COLO829 (cell line): ENCODE data around the gene TRPM3.
"Not testable (repeated sequence)": the region's sequence is repeated elsewhere in the genome, so short reads cannot be mapped to it uniquely, and the experiment has no call there.

Experiments
- DNase-seq: peaks from one replicate; pipeline ENCODE4 v3.0.0; 2012; ENCODE audit warnings: low spot score

The TRPM3 gene

GRCh38 chr9:70749066-70749465 lies 372.4 kb downstream of the TRPM3 start:
- DNase-seq, result no peak

- peak; percentile 35 for DNase-seq
Observed at GRCh38 chr9:70747261-70747718, 374.1 kb downstream of the TRPM3 start.

DNA sequence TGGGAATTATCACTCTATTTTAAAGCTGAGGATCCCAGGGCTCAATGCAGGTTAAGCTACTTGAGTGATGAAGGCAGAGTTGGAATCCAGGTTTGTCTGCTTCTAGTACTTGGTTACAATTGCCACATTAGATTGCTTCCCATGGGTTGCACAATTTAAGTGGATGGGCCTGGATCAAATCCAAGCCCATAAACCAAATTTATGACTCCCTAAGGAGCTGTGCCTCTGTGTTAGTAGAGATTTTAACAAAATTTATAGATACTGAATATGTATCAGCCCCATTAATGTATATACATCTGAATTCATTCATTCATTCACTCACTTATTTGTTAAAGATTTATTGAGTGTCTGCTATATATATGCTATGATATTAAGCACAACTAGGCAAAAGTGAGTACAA lies 374.7 kb downstream of the TRPM3 start:
- no peak for DNase-seq

GRCh38 chr9:70746316-70746715 lies 375.1 kb downstream of the TRPM3 start:
- peak; percentile 84 for DNase-seq

DNA sequence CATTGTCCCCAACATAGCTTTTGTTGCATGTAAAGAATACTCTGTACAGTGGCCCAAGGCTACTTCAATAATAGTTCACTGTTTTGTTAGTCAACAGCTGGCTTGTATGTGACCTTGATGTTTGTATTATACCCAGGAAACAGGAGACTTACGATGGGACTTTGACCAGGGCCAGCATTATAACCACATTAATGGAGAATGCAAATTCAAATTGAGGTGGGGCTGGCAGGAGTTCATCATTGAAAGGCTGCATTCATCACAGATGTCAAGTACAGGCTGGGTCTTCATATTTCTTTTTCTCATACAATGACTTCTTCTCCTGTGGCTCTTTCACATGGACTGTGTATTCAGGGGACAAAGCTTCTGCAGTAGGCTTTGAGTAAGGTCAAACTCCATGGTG lies 396.6 kb downstream of the TRPM3 start:
- DNase-seq, result not testable (repeated sequence)

GRCh38 chr9:70724025-70724424 lies 397.4 kb downstream of the TRPM3 start:
- not testable (repeated sequence) for DNase-seq

GRCh38 chr9:70706797-70707196 lies 414.6 kb downstream of the TRPM3 start:
- DNase-seq, result not testable (repeated sequence)

DNA sequence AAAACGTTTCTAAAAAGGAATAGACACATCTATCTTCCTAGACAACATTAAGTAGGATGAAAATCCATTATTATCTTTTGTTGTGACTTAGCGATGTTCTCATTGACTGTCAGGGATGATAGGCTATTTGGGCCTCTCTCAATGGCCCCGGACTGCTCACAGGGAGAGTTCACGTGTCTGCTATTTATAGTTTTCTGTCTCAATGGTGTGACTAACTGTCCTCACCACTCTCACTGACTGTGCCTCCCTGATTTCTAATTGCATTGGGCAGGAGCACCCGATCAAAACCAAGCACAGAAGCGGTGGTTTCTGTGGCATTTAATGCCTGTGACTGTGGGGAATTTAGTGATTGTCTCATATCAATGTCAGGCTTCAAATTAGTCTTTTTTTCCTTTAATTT lies 420.3 kb downstream of the TRPM3 start:
- DNase-seq, result no peak

- no peak for DNase-seq
Observed at GRCh38 chr9:70696694-70697335, 424.6 kb downstream of the TRPM3 start.

DNA sequence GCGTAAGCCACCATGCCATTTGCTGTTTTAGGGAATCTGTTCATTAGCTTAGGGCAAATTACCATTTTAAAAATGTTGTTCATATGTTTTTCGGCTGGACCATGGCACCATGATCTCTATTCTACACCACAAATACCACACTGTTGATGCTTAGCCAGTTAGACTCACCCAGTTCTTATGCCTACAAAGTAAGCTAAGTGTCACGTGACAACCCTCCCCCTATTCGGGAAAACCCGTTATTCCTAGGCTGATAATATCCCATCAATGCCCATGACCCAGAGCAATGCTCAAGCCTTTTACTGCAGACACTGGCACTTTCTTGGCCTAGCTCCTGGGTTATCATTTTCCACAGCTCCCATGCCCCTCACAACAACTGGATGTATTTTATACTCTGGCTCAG lies 426.7 kb downstream of the TRPM3 start:
- no peak for DNase-seq

- no peak for DNase-seq
Observed at GRCh38 chr9:70693186-70693585, 428.2 kb downstream of the TRPM3 start.

DNA sequence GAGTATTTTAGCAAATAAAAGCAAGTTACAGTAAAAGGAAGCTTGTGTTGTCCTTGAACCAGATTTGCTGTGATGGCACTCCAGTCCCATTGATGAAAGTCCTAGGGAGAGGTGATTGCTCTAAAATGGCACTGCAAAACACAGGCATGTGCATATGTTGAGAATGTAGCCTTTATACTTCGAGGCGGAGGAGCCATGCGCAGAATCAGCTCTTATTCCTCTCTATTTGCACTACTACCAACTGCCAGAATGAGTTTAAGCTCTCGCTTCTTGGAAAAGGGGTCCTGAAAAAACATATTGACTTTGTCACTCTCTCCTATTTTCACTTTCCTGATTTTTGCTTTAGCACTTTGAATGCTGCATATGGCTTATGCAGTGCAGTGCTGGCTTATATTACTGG lies 429.0 kb downstream of the TRPM3 start:
- no peak for DNase-seq

DNA sequence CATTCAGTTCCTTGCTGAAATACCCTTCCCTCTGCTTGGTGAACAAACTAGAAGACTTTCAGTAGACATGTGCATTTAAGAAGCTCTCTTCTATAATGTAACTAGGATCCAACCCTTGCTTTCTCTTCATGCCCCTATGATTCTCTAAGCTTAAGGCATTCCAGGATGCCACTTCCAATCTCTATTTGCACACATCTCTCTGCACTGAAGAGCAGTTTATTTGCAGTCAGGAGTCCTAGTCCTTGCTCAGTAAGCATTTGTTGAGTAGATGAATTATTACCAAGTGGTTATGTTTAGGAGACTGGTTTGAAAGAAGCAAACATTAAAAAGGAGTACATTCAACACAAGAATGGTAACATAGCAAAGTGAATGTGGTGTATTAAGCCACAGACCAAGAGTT lies 432.7 kb downstream of the TRPM3 start:
- DNase-seq, result no peak

- DNase-seq, result no peak
Observed at GRCh38 chr9:70683841-70684240, 437.6 kb downstream of the TRPM3 start.

DNA sequence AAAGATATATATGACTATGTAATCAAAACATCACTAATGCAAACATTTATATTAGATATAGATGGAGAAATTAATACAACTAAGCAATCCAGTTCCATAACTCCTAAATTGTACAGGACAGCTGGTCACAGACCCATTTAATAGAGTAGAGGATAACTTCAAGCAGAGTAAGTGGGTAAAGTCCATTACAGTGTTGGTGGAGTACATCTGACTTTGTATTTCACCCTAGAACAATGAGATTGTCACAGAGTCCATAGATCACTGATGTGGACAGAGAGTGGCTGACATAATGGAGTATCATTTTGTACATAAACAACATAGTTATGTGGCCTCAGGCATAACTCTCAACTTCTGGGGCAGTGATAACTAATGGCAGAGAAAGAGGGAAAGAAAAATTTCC lies 439.1 kb downstream of the TRPM3 start:
- DNase-seq, result no peak

DNA sequence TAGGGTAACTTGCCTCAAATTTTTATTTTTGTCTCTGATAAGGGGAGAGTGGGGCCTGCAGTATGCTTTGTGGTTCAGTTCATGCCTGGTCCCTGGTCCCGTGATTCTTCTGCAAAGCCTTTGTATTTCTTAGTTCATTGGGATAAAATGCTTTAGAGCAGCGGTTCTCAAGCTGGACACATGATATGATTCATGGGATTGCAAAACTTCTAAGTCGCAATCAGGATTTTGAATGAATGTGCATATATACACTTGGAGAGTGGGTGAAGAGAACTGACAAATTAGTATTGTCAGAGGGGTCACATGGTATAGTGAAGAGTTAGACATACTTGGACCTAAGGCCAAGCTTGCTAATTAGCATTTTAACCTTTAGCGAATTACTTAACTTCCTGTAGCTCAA lies 441.6 kb downstream of the TRPM3 start:
- no peak for DNase-seq

DNA sequence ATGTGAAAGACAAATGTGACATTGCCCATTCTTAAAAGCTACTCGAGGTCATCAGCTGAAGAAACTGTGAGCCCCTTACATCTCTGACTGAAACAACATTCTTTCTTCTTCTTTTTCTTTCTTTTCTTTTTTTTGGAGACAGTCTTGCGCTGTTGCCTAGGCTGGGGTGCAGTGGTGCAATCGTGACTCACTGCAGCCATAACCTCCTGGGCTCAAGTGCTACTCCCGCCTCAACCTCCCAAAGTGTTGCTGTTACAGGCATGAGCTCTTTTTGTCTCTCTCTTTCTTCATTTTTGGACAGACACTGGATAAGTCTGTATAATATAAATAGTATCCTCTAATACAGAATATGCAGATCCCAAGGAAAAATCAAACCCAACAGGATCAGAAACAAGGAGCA lies 443.3 kb downstream of the TRPM3 start:
- DNase-seq, result no peak

DNA sequence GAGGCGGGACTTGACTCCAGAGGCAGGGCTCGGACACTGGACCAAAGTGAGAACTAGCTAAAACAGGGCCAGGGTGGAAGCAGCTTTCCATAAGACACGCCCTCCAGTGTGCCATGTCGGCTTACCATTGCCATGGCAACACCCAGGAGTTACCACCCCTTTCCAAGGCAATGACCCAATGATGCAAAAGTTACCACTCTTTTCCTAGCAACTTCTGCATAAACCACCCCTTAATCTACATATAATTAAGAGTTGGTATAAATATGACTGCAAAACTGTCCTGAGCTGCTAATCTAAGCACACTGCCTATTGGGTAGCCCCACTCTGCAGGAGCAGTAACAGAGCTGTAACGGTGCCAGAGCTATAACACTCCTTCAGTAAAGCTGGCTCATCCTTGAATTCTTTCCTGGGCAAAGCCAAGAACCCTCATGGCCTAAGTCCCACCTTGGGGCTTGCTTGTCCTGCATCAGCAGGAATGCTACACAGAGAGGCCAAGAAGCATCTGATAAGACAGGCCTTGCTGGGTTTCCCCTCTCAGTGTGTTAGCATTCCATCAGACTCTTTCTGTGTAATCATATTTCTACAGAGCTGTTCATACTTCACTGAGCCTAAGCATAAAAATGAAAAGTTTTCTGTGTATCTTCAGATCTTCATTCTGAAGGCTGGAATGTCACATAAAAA lies 444.2 kb downstream of the TRPM3 start:
- no peak for DNase-seq

DNA sequence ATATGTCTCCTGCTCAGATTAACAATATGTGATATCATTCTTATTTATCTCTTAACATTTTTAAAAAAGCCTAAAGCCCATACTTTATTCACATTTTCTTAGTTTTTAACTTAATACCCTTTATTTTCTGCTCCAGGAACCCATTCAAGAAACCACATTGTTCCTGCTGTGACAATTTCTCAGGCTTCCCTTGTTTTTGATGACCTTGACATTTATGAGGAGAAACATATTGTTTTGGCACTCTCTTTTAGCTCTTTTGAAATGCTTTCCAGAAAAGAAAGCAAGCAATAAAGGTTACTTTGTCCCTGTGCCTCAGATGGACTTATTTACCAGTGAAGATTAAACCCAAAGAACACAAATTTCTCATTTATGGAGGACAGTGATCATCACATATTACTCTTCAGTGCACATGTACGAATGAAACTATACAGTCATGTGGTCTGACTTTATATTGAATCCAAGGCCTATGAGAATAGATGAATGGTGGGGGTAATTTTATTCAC lies 445.5 kb downstream of the TRPM3 start:
- DNase-seq, result no peak

GRCh38 chr9:70673844-70674243 lies 447.6 kb downstream of the TRPM3 start:
- no peak for DNase-seq

DNA sequence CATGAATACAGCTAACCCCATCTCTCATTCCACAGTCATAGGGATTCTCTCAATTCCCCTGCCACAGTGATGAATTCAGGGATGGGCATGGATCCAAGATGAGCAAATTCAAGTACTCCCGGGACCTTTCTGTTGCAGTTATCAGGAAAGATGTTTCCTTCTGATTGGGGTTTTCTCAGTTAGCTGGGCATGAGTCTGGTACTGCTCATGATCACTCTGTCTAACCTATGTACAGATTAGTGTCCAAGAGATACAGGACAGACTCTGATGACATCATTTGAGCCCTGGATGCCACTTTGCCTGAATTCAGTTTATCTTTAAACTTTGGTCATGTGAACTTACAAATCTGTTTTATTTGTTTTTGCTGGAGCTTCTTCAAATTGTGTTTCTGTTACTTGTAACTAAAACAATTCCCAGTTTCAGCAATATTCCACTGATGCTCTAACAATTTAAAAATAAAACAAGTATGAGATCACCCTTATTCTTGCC lies 449.2 kb downstream of the TRPM3 start:
- DNase-seq, result no peak

DNA sequence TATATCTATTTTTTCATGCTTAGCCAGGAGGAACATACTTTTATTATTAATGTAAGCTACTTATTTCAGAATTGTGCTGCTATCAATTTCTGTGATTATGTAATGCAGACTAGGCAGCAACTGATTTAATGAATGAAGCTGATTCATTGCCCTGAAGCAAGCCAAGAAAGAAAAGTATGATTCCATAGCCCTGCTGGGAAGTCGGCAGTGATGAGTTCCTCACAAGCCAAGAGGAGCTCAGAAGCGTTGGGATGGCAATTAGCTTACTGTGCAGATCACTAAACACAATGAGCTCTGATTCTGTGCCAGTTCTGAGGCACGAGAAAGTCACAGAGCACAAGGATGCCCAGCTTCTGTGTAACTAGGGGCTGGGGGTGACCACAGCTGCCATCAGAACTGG lies 452.7 kb downstream of the TRPM3 start:
- DNase-seq, result peak; percentile 48

DNA sequence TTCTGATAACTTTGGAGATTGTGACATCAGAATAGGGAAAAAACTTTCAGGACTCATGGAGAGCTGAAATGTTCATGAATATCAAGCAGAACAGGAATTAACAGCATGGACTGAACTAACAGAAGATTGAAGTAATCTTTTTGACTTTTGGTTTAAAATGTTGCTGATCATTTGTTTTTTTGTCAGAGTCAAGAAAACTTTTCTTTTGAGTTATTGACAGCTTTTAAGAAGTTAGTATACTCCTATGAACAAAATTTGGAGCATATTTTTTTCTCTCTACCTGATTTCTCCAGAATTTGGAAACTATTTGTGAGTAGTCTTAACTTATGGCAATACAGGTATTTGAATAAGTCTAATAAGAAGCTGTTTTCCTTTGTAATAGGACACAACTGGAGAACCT lies 462.7 kb downstream of the TRPM3 start:
- DNase-seq, result no peak

- no peak for DNase-seq
Observed at GRCh38 chr9:70656281-70656680, 465.1 kb downstream of the TRPM3 start.
